ENCODE data around the gene HLCS.

HLCS gene

DNA sequence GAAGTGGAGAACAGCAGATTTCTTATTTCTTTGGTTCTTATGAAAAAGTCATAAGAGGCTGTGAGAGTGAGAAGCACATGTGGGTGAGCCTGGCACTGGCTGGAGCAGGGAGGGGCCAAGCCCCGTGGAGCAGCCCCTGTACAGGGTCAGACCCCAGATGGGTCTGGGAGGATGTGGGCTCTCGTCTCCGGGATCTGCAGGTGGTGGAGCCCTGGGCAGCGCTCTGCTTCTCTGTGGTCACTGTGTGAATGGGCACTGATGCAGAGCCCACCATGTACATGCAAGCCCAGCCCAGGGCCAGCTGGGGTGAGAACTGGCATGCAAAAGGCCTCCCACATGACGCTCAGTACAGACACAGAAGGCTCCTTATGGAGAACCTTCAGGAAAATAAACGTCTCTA is 200.0 kb downstream of the HLCS start:
- no peak for DNase-seq

DNA sequence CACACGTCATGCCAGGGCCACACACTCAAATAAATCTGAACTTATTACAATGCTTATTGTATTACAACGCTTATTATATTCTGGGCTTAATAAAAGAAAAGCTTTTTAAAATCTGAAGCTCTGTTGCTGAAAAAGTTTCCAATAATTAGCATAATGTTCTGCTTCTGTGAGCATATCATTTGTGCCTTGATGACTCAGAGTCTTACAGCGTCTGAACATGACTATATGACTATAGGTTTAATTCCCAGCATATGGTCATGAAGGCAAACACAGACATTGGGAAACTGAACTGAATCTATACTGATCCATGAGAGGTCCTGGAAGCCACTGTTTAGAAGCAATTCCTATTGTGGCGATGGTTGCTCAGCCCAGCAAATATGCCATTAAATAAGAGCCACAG is 201.2 kb downstream of the HLCS start:
- DNase-seq: no peak

DNA sequence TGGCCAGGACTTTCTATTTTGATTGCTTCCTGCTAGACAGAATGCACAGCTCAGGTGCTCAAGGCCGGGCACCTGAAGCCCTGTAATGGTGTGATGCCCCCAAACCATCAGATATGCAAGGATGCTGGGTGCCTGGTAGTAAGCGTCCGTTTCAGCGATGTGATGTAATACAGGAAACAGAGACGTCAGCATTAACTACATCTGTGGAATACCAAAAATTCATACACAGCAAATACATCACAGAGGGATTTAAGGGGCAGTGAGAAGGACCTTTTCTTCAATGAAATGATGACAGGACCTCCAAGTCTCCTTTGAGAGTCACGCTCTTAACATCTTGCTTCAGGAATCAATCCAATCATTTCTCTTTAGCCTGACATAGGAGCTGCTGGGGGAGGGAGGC is 203.2 kb downstream of the HLCS start:
- no peak for DNase-seq

DNA sequence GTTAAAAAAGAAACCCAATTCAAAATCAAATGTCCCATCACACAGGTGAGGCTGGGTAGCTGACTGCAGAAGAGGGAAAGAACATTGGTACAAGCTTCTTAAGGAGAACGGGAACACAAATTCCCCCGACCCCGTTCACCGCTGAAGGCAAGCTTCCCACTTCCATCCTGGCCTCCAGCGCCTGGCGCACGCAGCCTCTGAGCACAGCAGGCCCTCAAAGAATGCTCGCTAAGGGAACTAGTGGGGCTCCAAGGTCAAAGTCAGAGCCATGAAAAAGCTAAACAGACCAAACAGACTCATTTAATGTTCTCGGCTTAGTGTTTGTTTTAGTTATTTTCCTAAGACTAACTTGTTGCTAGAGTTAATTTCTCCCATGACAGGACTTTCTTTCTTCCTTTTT is 203.8 kb downstream of the HLCS start:
- DNase-seq: no peak

DNA sequence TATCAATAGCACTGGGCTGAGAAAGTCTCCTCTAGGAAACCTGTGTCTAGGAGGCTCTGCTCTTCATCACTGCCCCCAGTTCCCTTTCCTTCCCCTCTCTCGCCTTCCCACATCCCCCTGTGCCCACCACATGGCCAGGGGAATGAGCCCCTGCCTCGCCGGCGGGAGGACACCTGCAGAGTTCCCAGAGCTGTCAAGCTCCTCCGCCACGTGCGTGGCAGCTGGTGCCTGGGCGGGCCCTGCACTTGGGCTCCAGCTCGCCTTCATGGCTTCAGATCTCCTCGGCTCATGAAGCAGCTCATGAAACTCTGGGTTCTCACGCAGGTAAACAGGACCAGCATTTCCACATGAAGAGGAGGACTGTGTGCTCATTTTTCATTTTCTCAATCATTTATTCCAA is 204.8 kb downstream of the HLCS start:
- no peak for DNase-seq

DNA sequence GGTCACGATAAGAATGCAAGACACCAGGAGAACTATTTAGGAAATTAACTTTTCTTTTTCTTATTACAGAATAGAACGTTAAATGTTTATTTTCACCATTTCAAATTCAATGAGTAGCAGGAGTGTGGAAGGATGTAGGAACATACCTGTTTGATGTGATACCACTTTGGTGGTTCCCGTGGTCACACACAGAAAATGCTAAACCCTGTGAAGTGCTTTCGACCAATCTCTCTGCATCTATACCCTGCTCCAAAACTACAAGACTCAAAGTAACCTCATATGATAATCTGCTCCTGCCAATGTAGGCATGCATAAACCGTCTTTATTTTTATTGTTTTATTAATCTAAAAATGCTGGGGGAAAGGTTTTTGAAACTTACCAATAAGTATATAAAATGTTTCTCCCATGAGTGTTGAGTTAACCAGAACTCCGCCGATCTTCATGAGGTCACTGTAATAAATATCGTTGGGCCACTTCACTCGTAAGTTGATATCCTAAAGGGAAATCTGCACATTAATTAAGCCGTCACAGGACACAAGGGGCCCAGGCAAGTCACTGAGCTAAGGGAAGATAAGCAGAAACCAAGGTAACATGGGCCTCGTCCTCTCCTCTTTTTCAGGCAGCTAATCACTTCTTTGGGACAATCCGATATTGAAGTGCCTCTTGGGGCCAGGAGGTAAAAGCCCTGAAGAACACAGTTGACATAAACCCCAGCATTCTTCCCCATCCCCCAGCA is 207.0 kb downstream of the HLCS start:
- no peak for DNase-seq

DNA sequence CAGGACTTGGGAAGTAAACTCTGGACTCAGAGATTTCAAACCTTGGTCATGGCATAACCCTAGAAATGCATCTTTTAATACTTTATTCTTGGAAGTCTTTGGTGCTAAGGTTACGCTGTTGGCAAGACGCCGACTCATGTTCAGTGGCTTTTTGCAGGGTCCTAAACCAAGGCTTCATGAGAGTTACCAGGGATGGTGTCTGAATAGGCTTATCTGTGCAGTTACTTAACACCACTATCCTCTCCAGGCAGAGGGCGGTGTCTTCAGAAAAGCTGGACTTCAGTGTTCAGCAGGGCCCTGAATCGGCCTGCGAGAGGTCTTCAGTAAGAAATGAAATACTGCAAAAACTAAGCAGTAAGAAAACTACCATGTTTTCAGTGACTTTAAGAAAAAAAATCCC is 209.3 kb downstream of the HLCS start:
- DNase-seq: no peak

DNA sequence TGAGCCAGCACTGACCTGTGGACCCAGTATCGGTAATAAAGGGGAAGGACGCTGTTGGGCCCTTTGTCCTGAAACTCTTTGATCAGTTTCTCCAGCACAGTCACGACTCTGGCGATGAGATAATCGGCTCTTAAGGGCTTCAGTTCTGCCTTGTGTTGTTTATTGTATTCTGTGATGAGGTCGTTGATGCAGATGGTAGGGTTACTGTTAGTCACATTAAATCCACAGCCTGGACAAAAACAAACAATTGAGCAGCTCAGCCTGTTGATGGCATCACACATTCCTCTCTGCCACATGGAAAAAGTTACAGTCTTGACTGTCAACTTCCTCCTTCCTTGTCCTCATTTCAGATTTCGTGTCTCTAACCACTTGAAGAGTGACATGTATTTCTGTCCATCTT is 209.9 kb downstream of the HLCS start:
- DNase-seq: no peak

DNA sequence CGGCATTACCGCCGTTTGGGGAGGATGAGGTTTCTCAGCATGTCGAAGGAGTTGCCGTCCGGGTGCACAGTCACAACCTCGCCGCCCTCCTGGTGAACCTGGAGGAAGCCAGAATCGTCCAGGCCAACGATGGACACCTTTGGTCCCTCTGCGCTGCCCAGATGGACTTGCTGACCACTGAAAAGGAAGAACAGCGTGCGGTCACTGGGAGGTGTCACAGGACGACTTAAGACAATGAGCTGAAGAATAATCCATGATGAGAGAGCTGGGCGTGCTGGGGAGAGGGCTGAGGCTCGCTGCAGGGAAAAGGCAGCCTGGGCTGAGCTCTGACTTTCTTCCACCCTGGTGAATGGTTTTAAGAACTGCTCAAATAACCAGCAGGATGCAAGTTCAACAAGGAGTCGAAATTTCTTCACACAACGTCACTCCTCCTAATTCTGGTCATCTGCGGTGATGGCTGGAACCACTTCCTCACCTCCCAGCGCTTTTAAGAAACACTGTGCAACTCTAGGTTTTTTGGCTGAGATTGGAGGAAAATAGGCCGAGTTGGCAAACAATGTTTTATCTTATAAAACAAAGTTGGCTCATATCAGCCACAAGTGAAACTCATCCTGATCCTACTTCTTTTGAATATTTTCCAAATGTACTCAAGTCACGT is 212.1 kb downstream of the HLCS start:
- DNase-seq: no peak

DNA sequence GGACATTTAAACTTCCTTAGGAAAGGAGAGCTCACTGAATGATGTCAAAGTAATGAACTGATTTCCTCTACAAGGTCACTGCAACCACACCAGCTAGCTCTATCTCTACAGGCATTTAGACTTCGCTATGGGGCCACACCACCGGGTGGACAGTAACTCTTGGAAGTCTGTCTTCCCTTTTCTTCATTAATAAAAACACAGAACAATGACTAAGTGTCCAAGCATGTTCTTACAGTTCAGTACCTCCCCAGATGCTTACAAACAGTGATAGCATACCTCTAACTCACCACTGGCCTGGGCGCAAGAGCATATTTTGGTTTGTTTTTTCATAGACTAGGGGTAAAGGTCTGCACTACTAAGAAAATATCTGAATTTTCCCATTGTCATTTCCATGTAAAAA is 212.9 kb downstream of the HLCS start:
- DNase-seq: peak; percentile 82

DNA sequence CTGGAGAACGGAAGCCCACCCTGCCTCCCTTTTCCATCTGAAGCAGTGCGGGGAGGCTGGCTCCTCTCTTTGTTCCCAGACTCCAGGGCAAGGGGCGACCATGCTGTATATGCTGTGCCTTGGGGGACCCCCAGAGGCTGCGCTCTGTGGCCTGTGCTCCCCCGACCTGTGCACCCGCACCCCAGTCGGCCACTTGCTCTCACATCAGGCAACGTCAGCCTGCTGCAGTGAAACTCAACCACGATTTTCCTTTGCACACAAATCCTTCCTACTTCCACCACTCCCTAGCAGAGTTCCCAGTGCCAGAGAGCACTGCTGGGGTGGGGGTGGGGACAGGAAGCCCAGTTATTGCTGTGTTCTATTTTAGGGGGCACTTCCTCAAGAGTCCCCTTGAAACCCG is 215.1 kb downstream of the HLCS start:
- DNase-seq: no peak

DNA sequence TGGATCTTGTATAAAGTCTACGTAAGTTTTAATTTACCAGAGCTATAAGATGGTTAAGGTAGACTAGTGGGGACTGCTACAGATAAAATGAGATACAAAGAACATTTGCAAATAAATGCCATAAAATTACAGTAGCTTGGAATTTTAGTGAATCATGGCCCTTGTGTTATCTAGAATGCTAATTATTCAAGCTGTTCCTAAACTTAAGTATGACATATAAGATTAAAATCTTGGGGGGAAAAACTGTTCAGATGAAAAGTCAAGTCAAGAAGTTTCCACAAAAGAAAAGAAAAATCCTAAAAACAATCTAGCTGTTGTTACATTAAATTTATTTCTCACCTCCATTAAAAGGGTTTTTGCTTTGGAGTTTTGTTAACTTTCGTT is 215.9 kb downstream of the HLCS start:
- DNase-seq: no peak

DNA sequence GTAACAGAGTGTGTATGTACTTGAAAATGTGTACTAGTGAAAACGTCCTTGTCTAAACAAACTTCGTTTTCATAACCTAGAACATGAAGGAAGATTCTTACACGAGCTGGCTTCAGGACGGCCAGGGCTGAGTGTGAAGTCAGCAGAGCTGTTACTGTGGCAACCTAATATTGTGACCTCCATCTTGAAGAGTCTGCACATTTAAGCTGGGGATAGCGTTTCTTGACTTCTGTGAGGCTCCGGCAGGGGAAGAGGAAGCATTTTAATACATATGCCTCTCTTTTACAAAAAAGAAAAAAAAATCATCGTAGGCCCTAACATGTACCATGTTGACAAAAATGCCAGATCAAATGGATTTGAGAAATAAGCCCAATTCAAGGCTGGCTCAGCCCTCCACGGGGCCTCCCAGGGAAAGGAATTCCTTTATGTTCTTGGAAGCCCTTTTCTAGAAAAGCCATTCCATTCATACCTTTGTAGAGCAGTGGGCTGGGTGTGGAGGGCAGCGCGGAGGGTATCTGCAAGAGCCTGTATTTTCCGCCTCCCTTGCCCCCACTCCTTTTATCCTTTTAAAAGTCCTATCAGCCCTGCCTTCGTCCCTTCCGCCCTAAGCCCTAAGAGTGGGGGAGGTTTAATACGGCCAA is 216.4 kb downstream of the HLCS start:
- DNase-seq: no peak

DNA sequence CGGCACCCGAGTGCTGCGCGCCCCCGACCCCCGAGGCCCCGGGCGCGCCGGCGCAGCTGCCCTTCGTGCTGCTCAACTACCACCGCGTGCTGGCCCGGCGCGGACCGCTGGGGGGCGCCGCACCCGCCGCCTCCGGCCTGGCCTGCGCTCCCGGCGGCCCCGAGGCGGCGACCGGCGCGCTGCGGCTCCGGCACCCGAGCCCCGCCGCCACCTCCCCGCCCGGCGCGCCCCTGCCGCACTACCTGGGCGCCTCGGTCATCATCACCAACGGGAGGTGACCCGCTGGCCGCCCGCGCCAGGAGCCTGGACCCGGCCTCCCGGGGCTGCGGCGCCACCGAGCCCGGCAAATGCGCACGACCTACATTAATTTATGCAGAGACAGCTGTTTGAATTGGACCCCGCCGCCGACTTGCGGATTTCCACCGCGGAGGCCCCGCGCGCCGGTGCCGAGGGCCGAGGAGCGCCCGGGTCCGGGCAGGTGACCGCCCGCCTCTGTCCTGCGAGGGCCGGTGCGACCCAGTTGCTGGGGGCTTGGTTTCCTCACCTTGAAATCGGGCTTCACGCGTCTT is 218.6 kb downstream of the HLCS start:
- DNase-seq: no peak

DNA sequence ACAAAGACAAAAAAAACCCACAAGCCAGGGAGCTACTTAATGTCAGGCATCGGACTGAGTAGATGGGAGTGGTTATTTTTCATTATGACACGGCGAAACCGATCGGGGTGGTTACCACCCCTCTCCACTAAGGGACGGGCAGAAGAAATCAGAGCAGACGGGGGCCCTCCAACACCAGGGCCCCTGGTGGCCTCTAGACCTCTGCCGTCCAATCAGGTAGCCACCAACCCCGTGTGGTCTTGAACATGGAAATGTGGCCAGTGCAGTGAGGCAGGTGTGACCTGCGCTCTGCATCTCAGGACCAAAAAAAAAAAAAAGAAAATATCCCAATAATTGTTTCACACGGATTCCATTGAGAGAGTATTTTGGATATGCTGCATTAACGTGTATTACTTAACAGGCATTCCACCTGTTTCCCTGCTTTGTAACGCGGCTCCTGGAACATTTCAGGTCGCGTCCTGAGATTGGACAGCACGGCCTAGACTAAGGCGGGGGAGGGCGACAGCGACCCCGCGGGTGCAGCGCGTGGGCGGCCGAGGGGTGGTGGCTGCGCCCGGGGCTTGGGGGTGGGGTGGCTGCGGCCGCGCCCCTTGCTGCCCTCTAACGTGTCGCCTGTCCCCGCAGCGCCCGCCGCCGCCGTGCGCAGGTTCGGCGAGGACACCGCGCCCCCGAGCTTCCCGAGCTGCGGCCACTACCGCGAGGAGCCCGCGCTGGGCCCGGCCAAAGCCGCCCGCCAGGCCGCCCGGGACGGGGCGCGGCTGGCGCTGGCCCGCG is 219.2 kb downstream of the HLCS start:
- no peak for DNase-seq

DNA sequence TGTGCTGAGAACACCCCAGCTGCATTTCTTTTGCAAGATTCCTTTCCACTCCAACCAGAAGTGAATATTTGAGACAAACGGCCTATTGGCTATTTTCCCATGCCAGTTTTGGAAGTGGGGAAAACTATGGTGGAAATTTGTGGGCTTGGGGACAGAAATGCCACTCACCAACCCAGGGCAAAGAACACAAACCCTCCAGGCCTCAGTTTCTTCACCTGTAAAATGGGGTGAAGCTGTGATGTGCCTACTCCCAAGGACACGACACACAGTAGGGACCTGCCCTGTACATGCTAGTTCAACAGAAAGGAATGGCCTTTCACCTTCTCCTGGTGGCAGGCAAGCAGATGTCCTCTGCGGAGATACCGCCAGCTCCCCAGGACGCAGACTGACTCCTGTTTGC is 221.0 kb downstream of the HLCS start:
- no peak for DNase-seq

DNA sequence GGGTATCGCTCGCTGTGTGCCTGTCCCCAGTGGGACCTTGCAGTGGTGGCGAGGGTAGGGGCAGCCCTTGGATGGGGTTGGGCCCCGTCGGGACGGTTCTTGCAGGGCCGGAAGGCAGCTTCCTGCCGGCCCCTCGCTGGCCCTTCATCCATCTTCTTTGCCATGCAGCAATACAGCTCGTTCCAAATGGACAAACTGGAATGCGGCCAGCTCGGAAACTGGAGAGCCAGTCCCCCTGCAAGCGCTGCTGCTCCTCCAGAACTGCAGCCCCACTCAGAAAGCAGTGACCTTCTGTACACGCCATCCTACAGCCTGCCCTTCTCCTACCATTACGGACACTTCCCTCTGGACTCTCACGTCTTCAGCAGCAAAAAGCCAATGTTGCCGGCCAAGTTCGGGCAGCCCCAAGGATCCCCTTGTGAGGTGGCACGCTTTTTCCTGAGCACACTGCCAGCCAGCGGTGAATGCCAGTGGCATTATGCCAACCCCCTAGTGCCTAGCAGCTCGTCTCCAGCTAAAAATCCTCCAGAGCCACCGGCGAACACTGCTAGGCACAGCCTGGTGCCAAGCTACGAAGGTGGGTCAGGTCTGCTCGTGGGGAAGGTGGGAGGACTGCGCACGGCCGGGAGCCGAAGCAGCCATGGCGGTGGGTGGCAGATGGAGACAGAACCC is 221.8 kb downstream of the HLCS start:
- DNase-seq: no peak

DNA sequence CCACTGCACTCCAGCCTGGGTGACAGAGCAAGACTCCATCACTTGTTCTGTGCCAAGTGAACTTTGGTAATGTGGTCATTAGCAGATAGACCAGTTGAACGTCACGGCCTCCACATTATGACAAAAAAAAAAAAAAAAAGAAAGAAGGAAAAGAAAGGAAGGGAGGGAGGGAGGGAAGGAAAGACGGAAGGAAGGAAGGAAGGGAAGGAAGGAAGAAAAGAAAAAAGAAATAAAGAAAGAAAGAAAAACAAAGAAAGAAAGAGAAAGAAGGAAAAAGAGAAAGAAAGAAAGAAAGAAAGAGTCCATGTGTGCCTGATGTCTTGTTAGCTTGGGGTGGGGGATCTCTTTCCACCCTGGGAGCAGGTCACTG is 222.3 kb downstream of the HLCS start:
- no peak for DNase-seq

DNA sequence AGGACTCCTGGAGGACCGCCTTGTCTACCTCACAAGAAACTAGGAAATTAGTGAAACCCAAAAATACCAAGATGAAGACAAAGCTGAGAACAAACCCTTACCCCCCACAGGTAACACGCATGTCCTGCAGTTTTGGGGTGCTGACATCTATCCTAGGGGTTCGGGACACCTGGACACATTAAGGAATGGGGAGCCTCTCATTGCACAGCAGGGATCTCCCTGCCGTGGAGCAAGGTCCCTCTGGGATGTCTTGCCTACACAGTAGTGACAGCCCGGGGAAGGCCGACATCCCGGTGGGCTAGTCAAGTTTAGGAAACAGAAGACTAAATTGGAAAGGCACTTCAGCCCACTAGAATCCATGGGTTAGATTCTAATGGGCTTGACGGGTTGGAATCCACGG is 223.0 kb downstream of the HLCS start:
- no peak for DNase-seq

DNA sequence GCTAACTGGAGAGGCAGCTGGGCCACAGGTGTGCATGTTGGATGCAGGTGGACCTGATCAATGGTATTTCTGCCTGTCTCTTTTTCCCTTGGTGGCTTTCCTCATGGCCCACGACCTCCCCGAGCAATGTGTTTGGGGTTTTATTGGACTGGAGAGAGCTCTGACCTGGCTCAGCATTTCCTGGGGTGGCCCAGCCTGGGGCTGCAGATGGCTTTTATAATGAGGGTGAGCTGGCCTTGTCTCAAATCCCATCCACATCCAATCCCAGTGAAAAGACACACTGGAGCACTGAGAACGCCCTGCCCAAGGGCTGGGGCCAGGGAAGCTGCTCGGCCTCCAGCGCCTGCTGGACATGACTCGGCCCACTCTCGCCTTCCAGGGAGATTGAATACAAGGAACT is 223.5 kb downstream of the HLCS start:
- DNase-seq: no peak

DNA sequence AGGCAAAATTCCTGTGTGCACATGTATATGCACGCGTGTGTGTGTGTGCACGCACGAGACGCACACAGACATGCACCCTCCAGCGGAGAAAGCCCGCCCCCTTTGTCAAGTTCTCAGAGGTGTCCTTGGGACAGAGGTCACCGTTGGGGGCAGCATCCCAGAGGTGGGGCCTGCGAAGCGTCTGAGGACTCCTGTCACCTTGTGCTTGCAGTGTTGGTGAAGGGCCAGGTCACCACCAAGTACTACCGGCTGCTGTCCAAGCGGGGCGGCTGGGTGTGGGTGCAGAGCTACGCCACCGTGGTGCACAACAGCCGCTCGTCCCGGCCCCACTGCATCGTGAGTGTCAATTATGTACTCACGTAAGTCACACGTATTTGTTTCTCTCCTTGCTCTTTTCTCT is 225.0 kb downstream of the HLCS start:
- no peak for DNase-seq

DNA sequence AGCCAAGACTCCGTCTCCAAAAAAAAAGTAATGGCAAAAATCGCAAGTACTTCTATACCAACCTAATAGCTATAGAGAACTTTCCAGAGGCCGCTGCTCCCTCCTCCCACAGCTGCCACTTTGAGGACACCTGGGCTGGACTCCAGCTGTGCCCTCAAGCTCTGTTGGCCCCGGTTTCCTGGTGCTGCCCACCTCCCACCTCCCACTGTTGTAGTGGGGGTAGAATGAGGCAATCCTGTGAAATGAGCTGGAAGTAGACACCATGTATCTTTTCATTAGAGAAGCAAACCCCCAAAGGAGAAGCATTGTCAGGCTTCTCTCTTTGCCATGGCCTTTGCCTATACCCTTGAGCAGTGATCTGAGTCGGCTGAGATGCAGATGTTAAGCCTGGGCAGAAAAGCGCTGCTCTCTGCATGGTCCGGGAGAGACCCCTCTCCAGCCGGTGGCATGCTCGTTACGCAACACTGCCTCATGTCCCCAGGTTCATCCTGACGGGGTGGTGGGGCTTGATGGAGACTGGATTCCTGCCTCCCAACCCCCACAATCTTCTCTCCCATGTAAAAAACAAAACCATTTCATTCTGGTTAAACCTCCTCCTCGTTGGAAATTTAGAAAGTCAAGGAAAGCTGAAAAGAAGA is 227.9 kb downstream of the HLCS start:
- DNase-seq: no peak

Data from kidney glomerular epithelial cell (primary cell).